ENCODE data around the gene KMO. TPM values are rescaled to one million over a fixed set of nuclear protein-coding genes. Genes with fewer than 3 reads are reported as not detected.

The KMO gene
- total RNA-seq, 1 experiment from 2014 or later = not detected

GRCh38 chr1:241615043-241615974 lies 83.1 kb downstream of the KMO start:
- H3K9me3 Mint-ChIP-seq = no peaks in the 10 kb centered on the region
- no peak overlapping the region for H3K4ac ChIP-seq (ENCODE audit: low read depth, low read length)
- no peak overlapping the region for H2BK5ac ChIP-seq (ENCODE audit: insufficient read length, low read length)
- H3K27ac Mint-ChIP-seq = peak overlapping the region in 1 of 3 experiments; percentile 15; a peak in 3 of 7 replicates
- no peak overlapping the region for H3K4me3 Mint-ChIP-seq
- H4K20me1 ChIP-seq (ENCODE audit: control insufficient read depth, insufficient read depth, insufficient read length) = no peaks in the 10 kb centered on the region
- no peaks in the 10 kb centered on the region for H3K79me1 ChIP-seq (ENCODE audit: insufficient read depth, low read depth, low read length, poor library complexity, severe bottlenecking)
- H3K23me2 ChIP-seq (ENCODE audit: insufficient read length, low read depth, low read length, poor library complexity, severe bottlenecking) = no peaks in the 10 kb centered on the region
- H3K4me2 ChIP-seq (ENCODE audit: insufficient read depth, insufficient read length, low read length) = no peak overlapping the region
- no peak overlapping the region for H2AK5ac ChIP-seq (ENCODE audit: insufficient read length, low read length)
- H3K27me3 Mint-ChIP-seq (ENCODE audit: low read depth) = no peaks in the 10 kb centered on the region
- H3K4me1 ChIP-seq (ENCODE audit: insufficient read depth, low read length) = no peaks in the 10 kb centered on the region
- H3K23ac ChIP-seq (ENCODE audit: insufficient read length, low read depth, low read length) = no peak overlapping the region
- H3K4me1 Mint-ChIP-seq = 0 out of 4 replicates have a peak, but pooled peaks cover 0 to 2% of the 10 kb centered on the region in 2 experiments
- no peaks in the 10 kb centered on the region for H3K9me3 ChIP-seq (ENCODE audit: control insufficient read depth, low read depth, low read length)
- no peak overlapping the region for H3K27ac ChIP-seq (ENCODE audit: insufficient read length, low read depth, low read length)
- no peak overlapping the region for H2BK120ac ChIP-seq (ENCODE audit: low read depth, low read length, poor library complexity, severe bottlenecking)
- no peak for TF ChIP-seq CTCF (conservative IDR thresholded peaks at IDR 0.05)
- no peak overlapping the region for H2BK15ac ChIP-seq (ENCODE audit: low read depth, low read length)
- no peak for DNase-seq
- no peak overlapping the region for H3K18ac ChIP-seq (ENCODE audit: insufficient read length, low read depth, low read length)
- no peak overlapping the region for H2AFZ ChIP-seq (ENCODE audit: low read length)
- H4K5ac ChIP-seq (ENCODE audit: insufficient read length, low read depth, low read length) = no peak overlapping the region
- H3K14ac ChIP-seq (ENCODE audit: insufficient read depth, low read length) = no peak overlapping the region
- no peak overlapping the region for H4K8ac ChIP-seq (replicated peaks; ENCODE audit: insufficient read length, low read depth, low read length)
- no peaks in the 10 kb centered on the region for H3K79me2 ChIP-seq (ENCODE audit: insufficient read depth, low read length)
- no peaks in the 10 kb centered on the region for H3K27me3 ChIP-seq (ENCODE audit: insufficient read depth, low read length)
- no CpG with 5 or more reads among the region's 8 CpGs for WGBS (ENCODE audit: extremely low coverage, insufficient read length, low lambda C conversion rate)
- H3K9ac ChIP-seq (ENCODE audit: extremely low read depth, insufficient read length, low read length) = no peak overlapping the region
- H3K36me3 Mint-ChIP-seq (ENCODE audit: insufficient read depth in 1 of 3, low read depth in 3 of 3) = no peaks in the 10 kb centered on the region; a peak in 1 of 7 replicates
- no peak overlapping the region for H3T11ph ChIP-seq (ENCODE audit: low read length)
- H3K56ac ChIP-seq (ENCODE audit: insufficient read length, low read depth, low read length) = no peak overlapping the region
- no peak overlapping the region for H2BK20ac ChIP-seq (ENCODE audit: low read depth, low read length, poor library complexity, severe bottlenecking)
- H2BK12ac ChIP-seq (ENCODE audit: insufficient read length, low read depth, low read length) = no peak overlapping the region
- no peak overlapping the region for H4K91ac ChIP-seq (ENCODE audit: insufficient read length, low read depth, low read length)
